SJCRH30 (cell line): ENCODE data around the gene SERTAD3. TPM values are rescaled to one million over a fixed set of nuclear protein-coding genes. Genes with fewer than 3 reads are reported as not detected.
"Not testable (repeated sequence)": the region's sequence is repeated elsewhere in the genome, so short reads cannot be mapped to it uniquely, and the experiment has no call there.

Source experiments
- DNase-seq, 2 experiments: peaks; one replicate each; pipeline ENCODE4 v3.0.0-alpha.2; 2015 to 2020
- H3K27ac ChIP-seq: fragments of 250-450 bp; sonication (Bioruptor Pico); 2 replicates; pipeline ENCODE4 v1.5.1; 2020; ENCODE audit warnings: mild to moderate bottlenecking, moderate library complexity
- H3K27me3 ChIP-seq: fragments of 250-450 bp; sonication (Bioruptor Pico); 2 replicates; pipeline ENCODE4 v1.5.1; 2020; ENCODE audit warnings: mild to moderate bottlenecking, moderate library complexity
- H3K36me3 ChIP-seq: fragments of 250-450 bp; sonication (Bioruptor Pico); 2 replicates; pipeline ENCODE4 v1.5.1; 2020; ENCODE audit warnings: mild to moderate bottlenecking, moderate library complexity
- H3K4me1 ChIP-seq: fragments of 250-450 bp; sonication (Bioruptor Pico); 2 replicates; pipeline ENCODE4 v1.5.1; 2020; ENCODE audit warnings: mild to moderate bottlenecking, moderate library complexity
- H3K4me3 ChIP-seq: fragments of 250-450 bp; sonication (Bioruptor Pico); 2 replicates; pipeline ENCODE4 v1.5.1; 2020; ENCODE audit warnings: mild to moderate bottlenecking, moderate library complexity
- H3K9me3 ChIP-seq: fragments of 250-450 bp; sonication (Bioruptor Pico); replicated peaks from 2 replicates; pipeline ENCODE4 v1.5.1; 2020; ENCODE audit warnings: mild to moderate bottlenecking, moderate library complexity
- total RNA-seq: library from RNA; depleted of rRNA; stranded (reverse); fragments of >200 nt; shearing (Covaris generic); gene quantifications from 2 replicates; pipeline ENCODE4 v1.2.3, GENCODE V29; 2014; rRNA removed

Gene SERTAD3
- total RNA-seq: 29.7 and 35.6 TPM in 2 replicates

- peak; percentile 99 for DNase-seq
- peaks cover 10% of the 10 kb centered on the region for H3K4me1 ChIP-seq
- H3K36me3 ChIP-seq: peaks cover 11% of the 10 kb centered on the region; the same call in 1 of the 2 replicates
- peak within 1 kb of the TSS; percentile 68 for H3K27ac ChIP-seq
- no peaks in the 10 kb centered on the region for H3K27me3 ChIP-seq
- no peaks in the 10 kb centered on the region for H3K9me3 ChIP-seq
- H3K4me3 ChIP-seq: peak within 1 kb of the TSS; percentile 75
Observed at GRCh38 chr19:40444000-40444824, at the start of gene SERTAD3. TSS of gene SERTAD3 (minus strand) at chr19:40444335. CDS start at chr19:40442080, 2,255 bp downstream.

GRCh38 chr19:40493778-40494177, 49.6 kb upstream of the SERTAD3 start:
- H3K4me3 ChIP-seq: no peak overlapping the region
- H3K27ac ChIP-seq: no peak overlapping the region
- H3K4me1 ChIP-seq: no peaks in the 10 kb centered on the region
- H3K27me3 ChIP-seq: no peaks in the 10 kb centered on the region
- no peak for DNase-seq
- H3K9me3 ChIP-seq: 0 out of 2 replicates have a peak, but pooled peaks cover 3% of the 10 kb centered on the region
- no peaks in the 10 kb centered on the region for H3K36me3 ChIP-seq

- no peak overlapping the region for H3K4me3 ChIP-seq
- H3K9me3 ChIP-seq: 0 out of 2 replicates have a peak, but pooled peaks cover 3% of the 10 kb centered on the region
- no peaks in the 10 kb centered on the region for H3K27me3 ChIP-seq
- no peaks in the 10 kb centered on the region for H3K4me1 ChIP-seq
- H3K36me3 ChIP-seq: no peaks in the 10 kb centered on the region
- no peak overlapping the region for H3K27ac ChIP-seq
- DNase-seq: no peak
Observed at GRCh38 chr19:40492274-40492673, 48.1 kb upstream of the SERTAD3 start.

GRCh38 chr19:40489882-40490230, 45.7 kb upstream of the SERTAD3 start:
- Histone ChIP-seq H3K9me3 (0 out of 2 replicates have a peak, but pooled peaks cover 3% of the 10 kb centered on the region), H3K36me3 (no peaks in the 10 kb centered on the region), H3K4me3 (no peak overlapping the region), H3K27me3 (peaks cover 11% of the 10 kb centered on the region; the same call in 1 of the 2 replicates), H3K27ac (no peak overlapping the region), H3K4me1 (no peaks in the 10 kb centered on the region)
- no peak for DNase-seq

- Histone ChIP-seq H3K4me1 (no peaks in the 10 kb centered on the region), H3K4me3 (no peak overlapping the region), H3K27me3 (peaks cover 17% of the 10 kb centered on the region; the same call in 1 of the 2 replicates), H3K9me3 (0 out of 2 replicates have a peak, but pooled peaks cover 3% of the 10 kb centered on the region), H3K27ac (no peak overlapping the region), H3K36me3 (no peaks in the 10 kb centered on the region)
- DNase-seq: no peak
Observed at GRCh38 chr19:40486017-40486416, 41.9 kb upstream of the SERTAD3 start.

- H3K4me3 ChIP-seq, H3K27ac ChIP-seq, DNase-seq, H3K9me3 ChIP-seq, H3K27me3 ChIP-seq, H3K36me3 ChIP-seq, H3K4me1 ChIP-seq: not testable (repeated sequence)
Observed at GRCh38 chr19:40475878-40476644, 31.9 kb upstream of the SERTAD3 start.

- Histone ChIP-seq H3K4me3 (no peak overlapping the region), H3K9me3 (no peaks in the 10 kb centered on the region), H3K4me1 (peaks cover 4% of the 10 kb centered on the region; the same call in 1 of the 2 replicates), H3K36me3 (no peaks in the 10 kb centered on the region), H3K27ac (no peak overlapping the region), H3K27me3 (peaks cover 5% of the 10 kb centered on the region; the same call in 1 of the 2 replicates)
- DNase-seq: no peak
Observed at GRCh38 chr19:40474737-40475136, 30.6 kb upstream of the SERTAD3 start.

- H3K9me3 ChIP-seq: no peaks in the 10 kb centered on the region
- no peak for DNase-seq
Observed at GRCh38 chr19:40472516-40472915, 28.4 kb upstream of the SERTAD3 start.

GRCh38 chr19:40471111-40471510, 27.0 kb upstream of the SERTAD3 start:
- Histone ChIP-seq H3K9me3 (no peaks in the 10 kb centered on the region), H3K4me1 (peaks cover 2% of the 10 kb centered on the region; the same call in 1 of the 2 replicates), H3K4me3 (no peak overlapping the region), H3K27me3 (0 out of 2 replicates have a peak, but pooled peaks cover 2% of the 10 kb centered on the region), H3K36me3 (no peaks in the 10 kb centered on the region), H3K27ac (no peak overlapping the region)
- no peak for DNase-seq

More at GRCh38 chr19:40472516-40472915, 28.4 kb upstream of the SERTAD3 start:
- Histone ChIP-seq H3K36me3 (no peaks in the 10 kb centered on the region), H3K27me3 (0 out of 2 replicates have a peak, but pooled peaks cover 2% of the 10 kb centered on the region), H3K4me3 (no peak overlapping the region), H3K4me1 (no peaks in the 10 kb centered on the region), H3K27ac (no peak overlapping the region)

GRCh38 chr19:40469011-40469410, 24.9 kb upstream of the SERTAD3 start:
- Histone ChIP-seq H3K36me3 (no peaks in the 10 kb centered on the region), H3K27ac (no peak overlapping the region), H3K9me3 (no peaks in the 10 kb centered on the region), H3K27me3 (no peaks in the 10 kb centered on the region), H3K4me3 (no peak overlapping the region), H3K4me1 (peaks cover 2% of the 10 kb centered on the region; the same call in 1 of the 2 replicates)
- no peak for DNase-seq

GRCh38 chr19:40466985-40467734, 23.0 kb upstream of the SERTAD3 start, which contains the start of gene SPTBN4:
TSS of gene SPTBN4 (plus strand) at chr19:40467001. CDS start at chr19:40472622, 5,621 bp downstream.
- H3K4me1 ChIP-seq: peaks cover 2% of the 10 kb centered on the region; the same call in 1 of the 2 replicates
- no peaks in the 10 kb centered on the region for H3K9me3 ChIP-seq
- peak within 1 kb of the TSS; percentile 55 for H3K4me3 ChIP-seq
- H3K27me3 ChIP-seq: no peaks in the 10 kb centered on the region
- no peak for DNase-seq
- no peak within 1 kb of the TSS for H3K27ac ChIP-seq
- H3K36me3 ChIP-seq: no peaks in the 10 kb centered on the region

- H3K27ac ChIP-seq: no peak overlapping the region
- H3K4me1 ChIP-seq: peaks cover 2% of the 10 kb centered on the region; the same call in 1 of the 2 replicates
- H3K4me3 ChIP-seq: peak overlapping the region; percentile 55
- no peaks in the 10 kb centered on the region for H3K27me3 ChIP-seq
- no peaks in the 10 kb centered on the region for H3K36me3 ChIP-seq
- DNase-seq: no peak
- H3K9me3 ChIP-seq: no peaks in the 10 kb centered on the region
Observed at GRCh38 chr19:40466219-40466984, 22.3 kb upstream of the SERTAD3 start.

GRCh38 chr19:40465557-40466218, 21.6 kb upstream of the SERTAD3 start, which contains the start of gene BLVRB:
TSS of gene BLVRB (minus strand) at chr19:40465745. CDS start at chr19:40465688, 57 bp downstream.
- Histone ChIP-seq H3K9me3 (no peaks in the 10 kb centered on the region), H3K36me3 (no peaks in the 10 kb centered on the region), H3K4me1 (peaks cover 2% of the 10 kb centered on the region; the same call in 1 of the 2 replicates), H3K4me3 (peak within 1 kb of the TSS; percentile 55), H3K27ac (no peak within 1 kb of the TSS), H3K27me3 (no peaks in the 10 kb centered on the region)
- peak; percentile 97 to 99 for DNase-seq
